Stimulated activated naive CD4-positive, alpha-beta T cell treated with Interleukin-2 at 50 U/mL for 16 hours (primary cell): ENCODE measurements around the gene ZIM2.

Experiments used
- DNase-seq: peaks from one replicate; lab custom pipeline; 2025; lab: John Stamatoyannopoulos, UW

Gene ZIM2

GRCh38 chr19:56806639-56807038, 33.9 kb downstream of the ZIM2 start:
- DNase-seq = no peak

- DNase-seq = no peak
Measured at GRCh38 chr19:56778351-56778750, 62.2 kb downstream of the ZIM2 start.

- no peak for DNase-seq
Measured at GRCh38 chr19:56769650-56770049, 70.9 kb downstream of the ZIM2 start.

- no peak for DNase-seq
Measured at GRCh38 chr19:56765137-56765536, 75.4 kb downstream of the ZIM2 start.

GRCh38 chr19:56764196-56764695, 76.3 kb downstream of the ZIM2 start:
- DNase-seq = no peak

GRCh38 chr19:56760842-56761241, 79.7 kb downstream of the ZIM2 start:
- no peak for DNase-seq

- DNase-seq = no peak
Measured at GRCh38 chr19:56759531-56759930, 81.0 kb downstream of the ZIM2 start.

- DNase-seq = no peak
Measured at GRCh38 chr19:56751078-56751489, 89.4 kb downstream of the ZIM2 start.

- DNase-seq = no peak
Measured at GRCh38 chr19:56750658-56751057, 89.9 kb downstream of the ZIM2 start.

- no peak for DNase-seq
Measured at GRCh38 chr19:56748378-56748777, 92.1 kb downstream of the ZIM2 start.

- no peak for DNase-seq
Measured at GRCh38 chr19:56746367-56746766, 94.2 kb downstream of the ZIM2 start.

- DNase-seq = no peak
Measured at GRCh38 chr19:56740501-56740900, 100.0 kb downstream of the ZIM2 start.

- no peak for DNase-seq
Measured at GRCh38 chr19:56736571-56736970, 104.0 kb downstream of the ZIM2 start.

GRCh38 chr19:56732976-56733375, 107.5 kb downstream of the ZIM2 start:
- DNase-seq = no peak

- no peak for DNase-seq
Measured at GRCh38 chr19:56727677-56728076, 112.8 kb downstream of the ZIM2 start.

GRCh38 chr19:56725829-56726424, 114.6 kb downstream of the ZIM2 start:
- DNase-seq = no peak
